ENCODE results near the gene PLBD2.
"Not testable (repeated sequence)": the region's sequence is repeated elsewhere in the genome, so short reads cannot be mapped to it uniquely, and the experiment has no call there.

Gene PLBD2

GRCh38 chr12:113334786-113335539, 23.4 kb upstream of the PLBD2 start, which contains the start of gene SLC8B1:
Gene SLC8B1 (minus strand): TSS chr12:113335109. CDS start chr12:113332878, 2,231 bp downstream.
- peak; percentile 85 to 88 for DNase-seq

GRCh38 chr12:113339540-113339939, 18.8 kb upstream of the PLBD2 start:
- no peak for DNase-seq

DNA sequence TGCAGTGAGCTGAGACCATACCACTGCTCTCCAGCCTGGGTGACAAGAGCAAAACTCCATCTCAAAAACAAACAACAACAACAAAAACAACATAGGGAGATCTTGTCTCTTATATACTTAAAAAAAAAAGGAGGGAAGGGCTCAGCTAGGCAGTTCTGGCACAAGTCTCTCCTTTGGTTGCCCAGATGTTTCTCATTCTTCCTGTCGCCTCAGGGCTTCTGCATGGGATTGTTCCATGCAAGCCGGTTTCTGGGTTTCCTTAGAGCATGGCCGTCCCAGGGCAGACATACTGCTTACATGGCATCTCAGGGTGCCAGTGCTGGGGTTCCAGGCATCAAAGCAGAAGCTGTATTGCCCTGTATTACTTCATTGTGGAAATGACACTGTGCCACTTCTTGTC, 18.3 kb upstream of the PLBD2 start:
- DNase-seq, result no peak

DNA sequence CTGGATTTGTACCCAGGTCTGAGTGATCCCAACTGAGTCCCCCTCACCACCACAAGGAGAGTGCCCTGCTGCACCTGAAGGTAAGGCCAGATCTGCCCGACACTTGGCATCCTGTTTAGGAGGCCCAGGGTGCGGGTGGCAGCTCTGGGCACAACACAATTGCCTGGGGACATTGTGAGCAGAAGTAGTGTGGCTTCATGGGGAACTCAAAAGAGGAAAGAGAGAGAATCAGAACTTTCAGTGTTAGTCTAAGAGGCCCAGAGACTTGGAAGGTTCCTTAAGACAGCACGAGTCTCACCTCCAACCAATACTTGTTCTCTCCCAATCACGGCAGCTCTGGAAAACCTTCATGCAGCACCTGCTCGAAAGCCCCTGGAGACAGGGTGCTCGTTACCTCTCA, 16.9 kb upstream of the PLBD2 start:
- no peak for DNase-seq

- DNase-seq, result no peak
Measured at GRCh38 chr12:113345318-113345717, 13.1 kb upstream of the PLBD2 start.

- no peak for DNase-seq
Measured at GRCh38 chr12:113346353-113346752, 12.0 kb upstream of the PLBD2 start.

- no peak for DNase-seq
Measured at GRCh38 chr12:113347107-113347506, 11.3 kb upstream of the PLBD2 start.

GRCh38 chr12:113347892-113348291, 10.5 kb upstream of the PLBD2 start:
- DNase-seq, result no peak

DNA sequence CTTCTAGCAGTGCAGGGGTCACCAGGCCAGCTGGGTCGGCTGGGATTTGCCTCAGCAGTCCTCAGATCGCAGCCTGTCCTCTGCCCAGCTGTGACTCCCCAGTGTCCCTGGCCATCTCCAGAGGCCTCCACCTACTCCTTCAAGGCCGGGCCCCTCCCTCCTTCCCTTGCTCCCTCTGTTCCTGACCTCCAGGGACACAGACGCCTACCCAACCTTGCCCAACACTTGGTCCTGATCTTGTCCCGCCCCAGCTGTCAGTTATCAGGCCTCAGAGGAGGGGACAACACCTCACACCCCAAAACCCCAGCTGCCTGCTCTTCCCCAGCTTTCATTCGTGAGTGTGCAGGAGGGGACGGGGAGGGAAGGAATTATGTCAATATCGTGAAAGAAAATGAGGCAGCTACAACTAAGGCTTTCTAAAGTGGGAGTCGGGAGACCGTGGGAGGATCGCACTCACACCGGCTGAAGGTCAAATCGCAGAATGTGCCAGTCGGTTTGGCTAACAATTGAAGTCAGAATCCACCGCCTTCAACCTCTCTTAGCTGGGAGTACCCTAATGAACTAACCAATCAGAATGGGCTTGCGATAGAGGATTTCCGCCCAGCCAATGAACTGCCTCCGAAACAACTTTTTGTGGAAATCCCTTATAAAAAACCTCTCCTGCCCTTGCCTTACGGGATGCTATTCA, 9.4 kb upstream of the PLBD2 start:
- no peak for DNase-seq

DNA sequence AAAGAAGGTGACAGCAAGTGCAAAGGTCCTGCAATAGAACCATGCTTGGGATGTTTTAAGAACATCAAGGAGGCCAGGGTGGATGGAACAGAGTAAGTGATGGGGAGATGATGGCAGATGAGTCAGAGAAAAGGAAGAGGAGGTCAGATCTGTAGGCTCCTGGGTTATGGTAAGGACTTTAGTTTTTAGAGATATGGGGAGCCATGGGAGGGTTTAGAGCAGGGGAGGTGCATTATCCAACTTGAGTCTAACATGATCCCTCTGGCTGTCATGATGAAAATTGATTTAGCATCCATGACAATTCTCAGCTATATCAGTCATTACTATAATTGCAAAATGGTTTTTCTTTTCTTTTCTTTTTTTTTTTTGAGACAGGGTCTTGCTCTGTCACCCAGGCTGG, 7.3 kb upstream of the PLBD2 start:
- DNase-seq, result no peak

DNA sequence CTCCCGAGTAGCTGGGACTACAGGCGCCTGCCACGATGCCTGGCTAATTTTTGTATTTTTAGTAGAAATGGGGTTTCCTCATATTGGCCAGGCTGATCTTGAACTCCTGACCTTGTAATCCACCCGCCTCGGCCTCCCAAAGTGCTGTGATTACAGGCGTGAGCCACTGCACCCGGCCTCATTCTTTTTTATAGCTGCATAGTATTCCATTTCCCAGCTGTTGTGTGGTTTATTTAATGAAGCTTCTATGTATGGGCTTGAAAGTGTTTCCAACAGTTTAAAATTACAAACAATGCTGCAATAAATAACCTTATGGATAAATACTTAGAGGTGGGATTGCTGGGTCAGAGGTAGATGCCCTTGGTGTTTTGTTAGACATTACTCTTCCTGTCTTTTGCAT, 4.2 kb upstream of the PLBD2 start:
- DNase-seq, result not testable (repeated sequence)

- DNase-seq, result no peak
Measured at GRCh38 chr12:113359133-113359938, 949 bp downstream of the PLBD2 start.

DNA sequence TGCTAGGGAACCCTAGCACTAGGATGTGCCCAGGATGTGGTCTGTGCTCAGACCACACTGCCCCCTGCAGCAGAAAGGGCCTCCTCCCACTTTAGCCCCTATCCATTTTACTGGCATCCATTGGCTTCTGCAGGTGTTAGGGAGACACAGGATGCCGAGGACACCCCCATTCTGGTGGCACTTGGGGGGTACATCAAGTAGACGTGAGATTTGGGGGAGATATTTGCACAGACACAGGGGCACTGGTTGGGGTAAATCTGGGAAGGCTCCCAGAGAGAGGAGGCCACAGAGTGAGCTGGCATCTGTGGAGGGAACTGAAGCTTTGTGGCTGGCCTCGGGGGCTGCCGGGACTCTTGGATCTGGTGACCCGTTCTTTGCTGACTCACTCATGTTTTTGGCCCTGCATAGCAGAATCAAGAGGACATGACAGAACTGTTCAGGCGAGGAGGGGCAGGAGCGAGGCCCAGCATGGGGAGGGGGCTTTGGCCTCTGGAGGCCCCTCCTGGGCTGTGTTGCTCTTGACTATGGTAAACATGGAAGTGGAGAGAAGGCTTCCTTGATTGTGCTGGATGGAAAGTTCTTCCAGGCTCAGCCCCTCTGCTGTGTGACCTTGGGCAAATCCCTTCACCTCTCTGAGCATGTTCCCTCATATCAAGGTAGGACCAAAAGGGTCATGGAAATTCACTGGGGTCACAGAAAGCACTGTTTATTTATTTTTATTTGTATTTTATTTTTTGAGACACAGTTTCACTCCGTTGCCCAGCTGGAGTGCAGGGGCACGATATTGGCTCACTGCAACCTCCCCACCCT, 1.8 kb downstream of the PLBD2 start:
- no peak for DNase-seq

- DNase-seq, result no peak
Measured at GRCh38 chr12:113361574-113362370, 3.4 kb downstream of the PLBD2 start.

- DNase-seq, result no peak
Measured at GRCh38 chr12:113364698-113365097, 6.3 kb downstream of the PLBD2 start.

DNA sequence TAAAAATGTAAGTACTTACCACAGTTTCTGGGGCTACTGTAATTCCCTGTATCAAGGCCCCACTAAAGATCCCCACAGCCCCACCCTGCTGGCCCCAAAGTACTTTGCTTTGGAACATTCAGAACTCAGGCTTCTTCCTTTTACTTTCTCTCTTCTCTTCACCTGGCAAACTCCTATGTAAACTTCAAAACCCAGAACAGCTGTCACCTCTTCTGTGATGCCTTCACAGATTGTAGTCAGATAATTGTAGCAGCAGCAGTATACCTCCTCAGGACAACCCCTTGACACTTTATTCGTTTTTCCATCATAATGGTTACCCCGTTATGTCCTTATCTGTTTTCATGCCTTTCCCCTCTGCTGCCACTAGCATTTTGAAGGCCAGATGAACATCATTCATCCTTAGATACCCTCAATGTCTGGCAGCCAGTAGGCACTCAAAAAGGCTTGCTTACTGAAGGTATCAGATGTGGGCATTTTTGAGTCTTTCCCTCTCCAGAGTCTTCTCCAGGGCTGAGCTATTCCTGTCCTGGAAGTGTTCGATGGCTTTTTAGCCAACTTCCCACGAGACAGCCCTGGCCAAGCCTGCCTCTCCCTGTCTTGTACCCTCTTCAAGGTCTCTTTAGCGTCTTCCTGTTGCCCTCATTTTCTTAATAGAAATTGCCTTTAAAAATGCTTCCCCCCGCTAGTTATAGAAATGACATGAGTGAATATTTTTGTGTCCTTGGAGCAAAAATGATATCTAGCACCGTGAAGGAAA, 7.4 kb downstream of the PLBD2 start:
- no peak for DNase-seq

- DNase-seq, result no peak
Measured at GRCh38 chr12:113366827-113367226, 8.4 kb downstream of the PLBD2 start.

- DNase-seq, result no peak
Measured at GRCh38 chr12:113368331-113368730, 9.9 kb downstream of the PLBD2 start.

- no peak for DNase-seq
Measured at GRCh38 chr12:113369391-113369985, 11.1 kb downstream of the PLBD2 start.

- no peak for DNase-seq
Measured at GRCh38 chr12:113370923-113371682, 12.7 kb downstream of the PLBD2 start.

Measured in CD4-positive, alpha-beta T cell treated with Interleukin-4 for 1 hour (primary cell).